Liver (tissue), 9 donors: ENCODE measurements around the gene DNAJC6. TPM values are rescaled to one million over a fixed set of nuclear protein-coding genes. Genes with fewer than 3 reads are reported as not detected.

ENCODE experiments used
- DNase-seq: peaks from one replicate; pipeline ENCODE4 v3.0.0-alpha.2; 2017; ENCODE audit warnings: low spot score
- H3K27ac ChIP-seq, 2 donors: one replicate each; pipeline ENCODE4 v1.7.0; 2013; ENCODE audit warnings: inconsistent platforms in 2 of 2, low read length in 2 of 2, control low read depth in 1 of 2, low read depth in 1 of 2, mild to moderate bottlenecking in 1 of 2
- H3K27me3 ChIP-seq, 4 donors: one replicate each; pipeline versions ENCODE4 v1.6.1 to v1.7.0; 2013; ENCODE audit warnings: low read length in 3 of 4, inconsistent platforms in 1 of 4, mild to moderate bottlenecking in 1 of 4, moderate library complexity in 1 of 4; ENCODE audit not compliant: control insufficient read depth in 4 of 4, insufficient read depth in 4 of 4
- H3K36me3 ChIP-seq, 4 donors: one replicate each; pipeline versions ENCODE4 v1.6.1 to v1.7.0; 2013; ENCODE audit warnings: low read length in 3 of 4, mild to moderate bottlenecking in 3 of 4, low read depth in 1 of 4, moderate library complexity in 1 of 4; ENCODE audit not compliant: control insufficient read depth in 4 of 4, insufficient read depth in 3 of 4
- H3K4me1 ChIP-seq, 4 donors: one replicate each; pipeline versions ENCODE4 v1.6.1 to v1.7.0; 2013; ENCODE audit warnings: low read length in 3 of 4, mild to moderate bottlenecking in 3 of 4, moderate library complexity in 1 of 4; ENCODE audit not compliant: control insufficient read depth in 4 of 4, insufficient read depth in 4 of 4
- H3K4me3 ChIP-seq, 3 donors: one replicate each; pipeline versions ENCODE4 v1.6.1 to v1.7.0; 2013; ENCODE audit warnings: low read length in 3 of 3, control low read depth in 1 of 3, low read depth in 1 of 3, mild to moderate bottlenecking in 1 of 3
- H3K9ac ChIP-seq, 2 donors: one replicate each; pipeline ENCODE4 v1.7.0; 2013; ENCODE audit warnings: low read length in 2 of 2, mild to moderate bottlenecking in 2 of 2, moderate library complexity in 2 of 2, control low read depth in 1 of 2, low read depth in 1 of 2
- H3K9me3 ChIP-seq, 4 donors: one replicate each; pipeline versions ENCODE4 v1.6.1 to v1.7.0; 2013; ENCODE audit warnings: low read length in 3 of 4; ENCODE audit not compliant: control insufficient read depth in 4 of 4
- ATF3 ChIP-seq: IDR thresholded peaks from 2 replicates; pipeline ENCODE4 v1.6.1; 2016; ENCODE audit warnings: antibody characterized with exemption
- CTCF ChIP-seq: fragments of 150-350 bp; IDR thresholded peaks from 2 replicates; pipeline ENCODE4 v1.5.1; 2017; ENCODE audit warnings: improper control_type of control experiment, low read depth, low read length; ENCODE audit not compliant: missing input control
- EGR1 ChIP-seq, 2 donors: IDR thresholded peaks; 2 replicates each; pipeline ENCODE4 v1.6.1; 2016 to 2018; ENCODE audit warnings: antibody characterized with exemption in 2 of 2, low read depth in 2 of 2
- FOXA1 ChIP-seq: IDR thresholded peaks from 2 replicates; pipeline ENCODE4 v1.6.1; 2016; ENCODE audit warnings: antibody characterized with exemption
- FOXA2 ChIP-seq: IDR thresholded peaks from 2 replicates; pipeline ENCODE4 v1.6.1; 2016; ENCODE audit warnings: antibody characterized with exemption
- GABPA ChIP-seq, 2 donors: IDR thresholded peaks in 1 of 2; conservative IDR thresholded peaks in 1 of 2; 2 replicates each; pipeline ENCODE4 v1.6.1; 2016; ENCODE audit warnings: antibody characterized with exemption in 2 of 2, mild to moderate bottlenecking in 1 of 2, moderate library complexity in 1 of 2
- HNF4A ChIP-seq, 2 donors: conservative IDR thresholded peaks; 2 replicates each; pipeline ENCODE4 v1.6.1; 2016; ENCODE audit warnings: antibody characterized with exemption in 2 of 2, mild to moderate bottlenecking in 2 of 2
- HNF4G ChIP-seq: IDR thresholded peaks from 2 replicates; pipeline ENCODE4 v1.6.1; 2016; ENCODE audit warnings: antibody characterized with exemption
- JUND ChIP-seq, 2 donors: IDR thresholded peaks; 2 replicates each; pipeline ENCODE4 v1.6.1; 2016; ENCODE audit warnings: antibody characterized with exemption in 2 of 2
- MAX ChIP-seq: IDR thresholded peaks from 2 replicates; pipeline ENCODE4 v1.6.1; 2016; ENCODE audit warnings: antibody characterized with exemption
- NR2F2 ChIP-seq: IDR thresholded peaks from 2 replicates; pipeline ENCODE4 v1.6.1; 2016; ENCODE audit warnings: antibody characterized with exemption
- RAD21 ChIP-seq, 2 donors: IDR thresholded peaks; 2 replicates each; pipeline ENCODE4 v1.6.1; 2016; ENCODE audit warnings: antibody characterized with exemption in 2 of 2, mild to moderate bottlenecking in 2 of 2
- RXRA ChIP-seq, 2 donors: IDR thresholded peaks; 2 replicates each; pipeline ENCODE4 v1.6.1; 2017 to 2018; ENCODE audit warnings: antibody characterized with exemption in 2 of 2, mild to moderate bottlenecking in 1 of 2
- SP1 ChIP-seq: IDR thresholded peaks from 2 replicates; pipeline ENCODE4 v1.6.1; 2018; ENCODE audit warnings: antibody characterized with exemption, mild to moderate bottlenecking
- TAF1 ChIP-seq: conservative IDR thresholded peaks from 2 replicates; pipeline ENCODE4 v1.6.1; 2016; ENCODE audit warnings: antibody characterized with exemption, mild to moderate bottlenecking
- YY1 ChIP-seq: IDR thresholded peaks from 2 replicates; pipeline ENCODE4 v1.6.1; 2016; ENCODE audit warnings: antibody characterized with exemption, mild to moderate bottlenecking
- ZBTB33 ChIP-seq: IDR thresholded peaks from 2 replicates; pipeline ENCODE4 v1.6.1; 2016; ENCODE audit warnings: antibody characterized with exemption
- WGBS: extraction: QIAGEN DNeasy Blood & Tissue Kit; methylation state at CpG from one replicate; pipeline ENCODE4 v1.1.7; 2013; 5-methylcytosine and 5-hydroxymethylcytosine counted together
- polyA plus RNA-seq, 2 donors: library from polyadenylated mRNA; stranded (reverse) in 1 of 2; unstranded in 1 of 2; fragments of 200-250 nt in 1 of 2; fragments of >200 nt in 1 of 2; fragmentation: Nextera tagmentation in 1 of 2; extraction: Ambion mirVana in 1 of 2; gene quantifications; one replicate each; pipeline versions ENCODE4 v1.2.1 to v1.2.3, GENCODE V29; 2013 to 2015
- total RNA-seq, 2 donors: library from RNA; depleted of rRNA; stranded (reverse); fragments of >200 nt; gene quantifications; one replicate each; pipeline ENCODE4 v1.2.3, GENCODE V29; 2014
- TF ChIP-seq, protein P1 (sequence below): IDR thresholded peaks from 2 replicates; pipeline ENCODE4 v1.6.1; 2016; ENCODE audit warnings: antibody characterized with exemption, mild to moderate bottlenecking
- donor health status: healthy.
- donor health status: healthy.
- donor health status: healthy.
- donor health status: healthy.
- donor health status: healthy.

DNAJC6 gene
- total and polyA plus RNA-seq, 4 donors = 0.15 to 35.0 (median 0.30) TPM

- no peaks in the 10 kb centered on the region for H3K36me3 ChIP-seq
- H3K27me3 ChIP-seq = no peaks in the 10 kb centered on the region
- TF ChIP-seq FOXA1 (no peak), ZBTB33 (no peak), RAD21 (IDR thresholded peaks at IDR 0.05) (no peak), RXRA (IDR thresholded peaks at IDR 0.05) (no peak), SP1 (no peak), JUND (IDR thresholded peaks at IDR 0.05) (no peak), MAX (no peak), HNF4A (conservative IDR thresholded peaks at IDR 0.05) (no peak), CTCF (no peak), NR2F2 (no peak), TAF1 (no peak), YY1 (no peak), HNF4G (no peak), FOXA2 (no peak), EGR1 (IDR thresholded peaks at IDR 0.05; ENCODE audit: low read depth in 2 of 2) (no peak), ATF3 (no peak), GABPA (IDR thresholded peaks at IDR 0.05 in 1 of 2, conservative IDR thresholded peaks at IDR 0.05 in 1 of 2) (no peak)
- TF ChIP-seq, protein P1, sequence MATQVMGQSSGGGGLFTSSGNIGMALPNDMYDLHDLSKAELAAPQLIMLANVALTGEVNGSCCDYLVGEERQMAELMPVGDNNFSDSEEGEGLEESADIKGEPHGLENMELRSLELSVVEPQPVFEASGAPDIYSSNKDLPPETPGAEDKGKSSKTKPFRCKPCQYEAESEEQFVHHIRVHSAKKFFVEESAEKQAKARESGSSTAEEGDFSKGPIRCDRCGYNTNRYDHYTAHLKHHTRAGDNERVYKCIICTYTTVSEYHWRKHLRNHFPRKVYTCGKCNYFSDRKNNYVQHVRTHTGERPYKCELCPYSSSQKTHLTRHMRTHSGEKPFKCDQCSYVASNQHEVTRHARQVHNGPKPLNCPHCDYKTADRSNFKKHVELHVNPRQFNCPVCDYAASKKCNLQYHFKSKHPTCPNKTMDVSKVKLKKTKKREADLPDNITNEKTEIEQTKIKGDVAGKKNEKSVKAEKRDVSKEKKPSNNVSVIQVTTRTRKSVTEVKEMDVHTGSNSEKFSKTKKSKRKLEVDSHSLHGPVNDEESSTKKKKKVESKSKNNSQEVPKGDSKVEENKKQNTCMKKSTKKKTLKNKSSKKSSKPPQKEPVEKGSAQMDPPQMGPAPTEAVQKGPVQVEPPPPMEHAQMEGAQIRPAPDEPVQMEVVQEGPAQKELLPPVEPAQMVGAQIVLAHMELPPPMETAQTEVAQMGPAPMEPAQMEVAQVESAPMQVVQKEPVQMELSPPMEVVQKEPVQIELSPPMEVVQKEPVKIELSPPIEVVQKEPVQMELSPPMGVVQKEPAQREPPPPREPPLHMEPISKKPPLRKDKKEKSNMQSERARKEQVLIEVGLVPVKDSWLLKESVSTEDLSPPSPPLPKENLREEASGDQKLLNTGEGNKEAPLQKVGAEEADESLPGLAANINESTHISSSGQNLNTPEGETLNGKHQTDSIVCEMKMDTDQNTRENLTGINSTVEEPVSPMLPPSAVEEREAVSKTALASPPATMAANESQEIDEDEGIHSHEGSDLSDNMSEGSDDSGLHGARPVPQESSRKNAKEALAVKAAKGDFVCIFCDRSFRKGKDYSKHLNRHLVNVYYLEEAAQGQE = no peak
- no peak overlapping the region for H3K4me3 ChIP-seq
- no peaks in the 10 kb centered on the region for H3K4me1 ChIP-seq
- 85% methylated on average over 6 of the region's 6 CpGs for WGBS
- DNase-seq = no peak
- H3K27ac ChIP-seq = no peak overlapping the region
- H3K9me3 ChIP-seq = no peaks in the 10 kb centered on the region
- no peak overlapping the region for H3K9ac ChIP-seq
These were observed 27.5 kb upstream of the DNAJC6 start for GRCh38 chr1:65281846-65282245.

DNA sequence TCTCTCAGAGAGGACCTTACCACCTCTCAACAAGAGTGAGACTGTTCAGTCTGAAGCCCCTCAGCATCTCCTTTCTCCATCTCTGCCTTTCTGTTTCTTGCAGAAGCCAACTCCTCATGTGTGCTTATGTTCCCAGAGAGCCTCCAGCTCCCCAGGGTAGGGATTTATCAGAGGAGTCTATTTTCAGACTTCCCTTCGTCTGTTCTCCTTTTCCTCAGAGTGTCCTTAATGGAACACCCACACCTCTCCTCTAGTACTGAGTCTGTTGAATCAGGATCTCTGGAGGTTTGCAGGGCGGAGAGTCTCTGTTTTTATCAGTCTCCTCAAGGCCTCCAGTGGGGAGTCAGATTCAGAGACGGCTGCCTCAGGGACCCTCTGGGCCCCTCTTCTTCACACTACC, 25.1 kb upstream of the DNAJC6 start:
- Histone ChIP-seq H3K27ac (no peak overlapping the region), H3K4me3 (no peak overlapping the region), H3K36me3 (no peaks in the 10 kb centered on the region), H3K27me3 (no peaks in the 10 kb centered on the region), H3K9ac (no peak overlapping the region), H3K4me1 (no peaks in the 10 kb centered on the region), H3K9me3 (no peaks in the 10 kb centered on the region)
- no peak for DNase-seq
- WGBS = 83% methylated on average over 3 of the region's 3 CpGs
- TF ChIP-seq HNF4A (conservative IDR thresholded peaks at IDR 0.05) (no peak), HNF4G (no peak), JUND (IDR thresholded peaks at IDR 0.05) (no peak), NR2F2 (no peak), ATF3 (no peak), GABPA (IDR thresholded peaks at IDR 0.05 in 1 of 2, conservative IDR thresholded peaks at IDR 0.05 in 1 of 2) (no peak), ZBTB33 (no peak), RAD21 (IDR thresholded peaks at IDR 0.05) (no peak), EGR1 (IDR thresholded peaks at IDR 0.05; ENCODE audit: low read depth in 2 of 2) (no peak), MAX (no peak)
- TF ChIP-seq, protein P1 = no peak
